ENCODE data around the gene LRRD1. TPM values are rescaled to one million over a fixed set of nuclear protein-coding genes. Genes with fewer than 3 reads are reported as not detected.

The LRRD1 gene
- total RNA-seq, 1 experiment from 2014 or later: not detected

DNA sequence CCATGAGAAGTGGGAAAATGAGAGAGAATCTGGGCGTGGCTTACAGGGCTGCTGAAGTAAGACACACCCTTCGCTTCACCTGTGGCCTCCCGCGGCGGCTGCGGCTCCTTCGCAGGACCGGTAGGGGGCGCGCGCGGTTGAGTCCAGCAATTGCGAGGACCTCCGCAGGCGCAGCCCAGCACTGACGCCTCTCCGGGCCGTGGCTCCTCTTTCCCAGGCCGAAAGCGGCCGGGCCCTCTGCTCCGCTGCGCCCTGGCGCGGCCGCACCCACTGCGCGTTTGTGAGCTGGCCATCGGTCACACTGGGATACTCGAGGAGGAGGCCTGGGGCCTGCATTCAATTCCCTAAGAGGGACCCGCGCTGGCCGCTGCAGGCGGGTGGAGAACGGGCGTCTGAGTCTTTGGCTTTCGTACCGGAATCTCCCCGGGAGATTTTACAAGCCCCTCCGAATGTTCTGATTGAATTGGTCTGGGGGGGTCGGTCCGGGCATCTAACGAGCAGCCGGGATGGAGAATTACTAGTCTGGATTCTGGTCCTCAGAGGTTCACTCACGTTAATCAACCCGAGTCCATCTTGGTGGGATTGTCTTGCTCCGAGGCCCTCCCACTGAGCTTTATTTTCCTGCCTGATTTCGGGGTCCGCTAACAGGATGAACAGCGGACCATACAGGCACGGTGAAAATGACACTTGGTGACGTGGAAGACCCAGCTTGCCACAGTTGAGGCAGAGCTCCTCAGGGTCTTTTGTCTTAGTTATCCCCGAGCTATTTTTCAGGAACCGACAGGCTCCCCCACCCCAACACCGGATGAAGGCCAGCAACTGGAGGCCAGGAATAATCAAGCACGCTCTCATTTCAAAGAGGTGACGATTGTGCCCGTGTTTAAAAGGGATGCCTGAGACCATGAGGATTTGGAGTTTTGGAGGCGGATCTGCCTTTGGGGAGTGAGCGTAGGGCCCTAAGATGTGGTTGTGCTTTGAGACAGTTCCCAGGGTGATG is at the start of gene LRRD1 (continued):
- TF ChIP-seq ZNF219 (CRISPR knock-in tag; IDR thresholded peaks at IDR 0.05; ENCODE audit: borderline replicate concordance) (no peak), FOXK1 (CRISPR knock-in tag; IDR thresholded peaks at IDR 0.05) (no peak; the same call in 1 of the 2 replicates), ETV6 (CRISPR knock-in tag; IDR thresholded peaks at IDR 0.05) (peak; percentile 78; the same call in 1 of the 2 replicates), TEAD4 (CRISPR knock-in tag; IDR thresholded peaks at IDR 0.05) (no peak), ZNF671 (CRISPR knock-in tag; IDR thresholded peaks at IDR 0.05) (no peak), TCF7 (CRISPR knock-in tag; IDR thresholded peaks at IDR 0.05; ENCODE audit: low read depth) (no peak), SMAD4 (CRISPR knock-in tag; IDR thresholded peaks at IDR 0.05) (no peak), NFE2L1 (CRISPR knock-in tag; IDR thresholded peaks at IDR 0.05) (no peak), KAT7 (CRISPR knock-in tag; IDR thresholded peaks at IDR 0.05; ENCODE audit: borderline replicate concordance) (no peak), CBFB (CRISPR knock-in tag; IDR thresholded peaks at IDR 0.05; ENCODE audit: low read depth) (no peak), MXD4 (CRISPR knock-in tag; IDR thresholded peaks at IDR 0.05; ENCODE audit: borderline replicate concordance) (no peak), ZNF423 (CRISPR knock-in tag; IDR thresholded peaks at IDR 0.05) (no peak; the same call in 1 of the 2 replicates), ZNF416 (CRISPR knock-in tag; IDR thresholded peaks at IDR 0.05) (no peak), ZNF121 (CRISPR knock-in tag; IDR thresholded peaks at IDR 0.05) (no peak), TP53 (CRISPR knock-in tag; IDR thresholded peaks at IDR 0.05) (0 out of 2 replicates have a peak, but pooled peaks have one; percentile 38), ZNF232 (CRISPR knock-in tag; IDR thresholded peaks at IDR 0.05) (no peak), FOXP1 (CRISPR knock-in tag; IDR thresholded peaks at IDR 0.05; ENCODE audit: borderline replicate concordance) (no peak), NR1H2 (CRISPR knock-in tag; IDR thresholded peaks at IDR 0.05) (no peak)
- TF ChIP-seq, protein P1, sequence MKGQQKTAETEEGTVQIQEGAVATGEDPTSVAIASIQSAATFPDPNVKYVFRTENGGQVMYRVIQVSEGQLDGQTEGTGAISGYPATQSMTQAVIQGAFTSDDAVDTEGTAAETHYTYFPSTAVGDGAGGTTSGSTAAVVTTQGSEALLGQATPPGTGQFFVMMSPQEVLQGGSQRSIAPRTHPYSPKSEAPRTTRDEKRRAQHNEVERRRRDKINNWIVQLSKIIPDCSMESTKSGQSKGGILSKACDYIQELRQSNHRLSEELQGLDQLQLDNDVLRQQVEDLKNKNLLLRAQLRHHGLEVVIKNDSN (CRISPR knock-in tag; IDR thresholded peaks at IDR 0.05): no peak
- TF ChIP-seq, protein P2, sequence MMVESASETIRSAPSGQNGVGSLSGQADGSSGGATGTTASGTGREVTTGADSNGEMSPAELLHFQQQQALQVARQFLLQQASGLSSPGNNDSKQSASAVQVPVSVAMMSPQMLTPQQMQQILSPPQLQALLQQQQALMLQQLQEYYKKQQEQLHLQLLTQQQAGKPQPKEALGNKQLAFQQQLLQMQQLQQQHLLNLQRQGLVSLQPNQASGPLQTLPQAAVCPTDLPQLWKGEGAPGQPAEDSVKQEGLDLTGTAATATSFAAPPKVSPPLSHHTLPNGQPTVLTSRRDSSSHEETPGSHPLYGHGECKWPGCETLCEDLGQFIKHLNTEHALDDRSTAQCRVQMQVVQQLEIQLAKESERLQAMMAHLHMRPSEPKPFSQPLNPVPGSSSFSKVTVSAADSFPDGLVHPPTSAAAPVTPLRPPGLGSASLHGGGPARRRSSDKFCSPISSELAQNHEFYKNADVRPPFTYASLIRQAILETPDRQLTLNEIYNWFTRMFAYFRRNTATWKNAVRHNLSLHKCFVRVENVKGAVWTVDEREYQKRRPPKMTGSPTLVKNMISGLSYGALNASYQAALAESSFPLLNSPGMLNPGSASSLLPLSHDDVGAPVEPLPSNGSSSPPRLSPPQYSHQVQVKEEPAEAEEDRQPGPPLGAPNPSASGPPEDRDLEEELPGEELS (CRISPR knock-in tag; IDR thresholded peaks at IDR 0.05): 0 out of 2 replicates have a peak, but pooled peaks have one; percentile 12
- TF ChIP-seq, protein P3, sequence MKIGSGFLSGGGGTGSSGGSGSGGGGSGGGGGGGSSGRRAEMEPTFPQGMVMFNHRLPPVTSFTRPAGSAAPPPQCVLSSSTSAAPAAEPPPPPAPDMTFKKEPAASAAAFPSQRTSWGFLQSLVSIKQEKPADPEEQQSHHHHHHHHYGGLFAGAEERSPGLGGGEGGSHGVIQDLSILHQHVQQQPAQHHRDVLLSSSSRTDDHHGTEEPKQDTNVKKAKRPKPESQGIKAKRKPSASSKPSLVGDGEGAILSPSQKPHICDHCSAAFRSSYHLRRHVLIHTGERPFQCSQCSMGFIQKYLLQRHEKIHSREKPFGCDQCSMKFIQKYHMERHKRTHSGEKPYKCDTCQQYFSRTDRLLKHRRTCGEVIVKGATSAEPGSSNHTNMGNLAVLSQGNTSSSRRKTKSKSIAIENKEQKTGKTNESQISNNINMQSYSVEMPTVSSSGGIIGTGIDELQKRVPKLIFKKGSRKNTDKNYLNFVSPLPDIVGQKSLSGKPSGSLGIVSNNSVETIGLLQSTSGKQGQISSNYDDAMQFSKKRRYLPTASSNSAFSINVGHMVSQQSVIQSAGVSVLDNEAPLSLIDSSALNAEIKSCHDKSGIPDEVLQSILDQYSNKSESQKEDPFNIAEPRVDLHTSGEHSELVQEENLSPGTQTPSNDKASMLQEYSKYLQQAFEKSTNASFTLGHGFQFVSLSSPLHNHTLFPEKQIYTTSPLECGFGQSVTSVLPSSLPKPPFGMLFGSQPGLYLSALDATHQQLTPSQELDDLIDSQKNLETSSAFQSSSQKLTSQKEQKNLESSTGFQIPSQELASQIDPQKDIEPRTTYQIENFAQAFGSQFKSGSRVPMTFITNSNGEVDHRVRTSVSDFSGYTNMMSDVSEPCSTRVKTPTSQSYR (CRISPR knock-in tag; IDR thresholded peaks at IDR 0.05): no peak
- TF ChIP-seq, protein P4, sequence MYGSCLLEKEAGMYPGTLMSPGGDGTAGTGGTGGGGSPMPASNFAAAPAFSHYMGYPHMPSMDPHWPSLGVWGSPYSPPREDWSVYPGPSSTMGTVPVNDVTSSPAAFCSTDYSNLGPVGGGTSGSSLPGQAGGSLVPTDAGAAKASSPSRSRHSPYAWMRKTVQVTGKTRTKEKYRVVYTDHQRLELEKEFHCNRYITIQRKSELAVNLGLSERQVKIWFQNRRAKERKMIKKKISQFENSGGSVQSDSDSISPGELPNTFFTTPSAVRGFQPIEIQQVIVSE (CRISPR knock-in tag; IDR thresholded peaks at IDR 0.05; ENCODE audit: borderline replicate concordance): no peak
- TF ChIP-seq, protein P5, sequence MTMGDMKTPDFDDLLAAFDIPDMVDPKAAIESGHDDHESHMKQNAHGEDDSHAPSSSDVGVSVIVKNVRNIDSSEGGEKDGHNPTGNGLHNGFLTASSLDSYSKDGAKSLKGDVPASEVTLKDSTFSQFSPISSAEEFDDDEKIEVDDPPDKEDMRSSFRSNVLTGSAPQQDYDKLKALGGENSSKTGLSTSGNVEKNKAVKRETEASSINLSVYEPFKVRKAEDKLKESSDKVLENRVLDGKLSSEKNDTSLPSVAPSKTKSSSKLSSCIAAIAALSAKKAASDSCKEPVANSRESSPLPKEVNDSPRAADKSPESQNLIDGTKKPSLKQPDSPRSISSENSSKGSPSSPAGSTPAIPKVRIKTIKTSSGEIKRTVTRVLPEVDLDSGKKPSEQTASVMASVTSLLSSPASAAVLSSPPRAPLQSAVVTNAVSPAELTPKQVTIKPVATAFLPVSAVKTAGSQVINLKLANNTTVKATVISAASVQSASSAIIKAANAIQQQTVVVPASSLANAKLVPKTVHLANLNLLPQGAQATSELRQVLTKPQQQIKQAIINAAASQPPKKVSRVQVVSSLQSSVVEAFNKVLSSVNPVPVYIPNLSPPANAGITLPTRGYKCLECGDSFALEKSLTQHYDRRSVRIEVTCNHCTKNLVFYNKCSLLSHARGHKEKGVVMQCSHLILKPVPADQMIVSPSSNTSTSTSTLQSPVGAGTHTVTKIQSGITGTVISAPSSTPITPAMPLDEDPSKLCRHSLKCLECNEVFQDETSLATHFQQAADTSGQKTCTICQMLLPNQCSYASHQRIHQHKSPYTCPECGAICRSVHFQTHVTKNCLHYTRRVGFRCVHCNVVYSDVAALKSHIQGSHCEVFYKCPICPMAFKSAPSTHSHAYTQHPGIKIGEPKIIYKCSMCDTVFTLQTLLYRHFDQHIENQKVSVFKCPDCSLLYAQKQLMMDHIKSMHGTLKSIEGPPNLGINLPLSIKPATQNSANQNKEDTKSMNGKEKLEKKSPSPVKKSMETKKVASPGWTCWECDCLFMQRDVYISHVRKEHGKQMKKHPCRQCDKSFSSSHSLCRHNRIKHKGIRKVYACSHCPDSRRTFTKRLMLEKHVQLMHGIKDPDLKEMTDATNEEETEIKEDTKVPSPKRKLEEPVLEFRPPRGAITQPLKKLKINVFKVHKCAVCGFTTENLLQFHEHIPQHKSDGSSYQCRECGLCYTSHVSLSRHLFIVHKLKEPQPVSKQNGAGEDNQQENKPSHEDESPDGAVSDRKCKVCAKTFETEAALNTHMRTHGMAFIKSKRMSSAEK (CRISPR knock-in tag; IDR thresholded peaks at IDR 0.05; ENCODE audit: borderline replicate concordance): no peak
- TF ChIP-seq, protein P6, sequence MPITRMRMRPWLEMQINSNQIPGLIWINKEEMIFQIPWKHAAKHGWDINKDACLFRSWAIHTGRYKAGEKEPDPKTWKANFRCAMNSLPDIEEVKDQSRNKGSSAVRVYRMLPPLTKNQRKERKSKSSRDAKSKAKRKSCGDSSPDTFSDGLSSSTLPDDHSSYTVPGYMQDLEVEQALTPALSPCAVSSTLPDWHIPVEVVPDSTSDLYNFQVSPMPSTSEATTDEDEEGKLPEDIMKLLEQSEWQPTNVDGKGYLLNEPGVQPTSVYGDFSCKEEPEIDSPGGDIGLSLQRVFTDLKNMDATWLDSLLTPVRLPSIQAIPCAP (CRISPR knock-in tag; IDR thresholded peaks at IDR 0.05): no peak
- TF ChIP-seq, protein P7, sequence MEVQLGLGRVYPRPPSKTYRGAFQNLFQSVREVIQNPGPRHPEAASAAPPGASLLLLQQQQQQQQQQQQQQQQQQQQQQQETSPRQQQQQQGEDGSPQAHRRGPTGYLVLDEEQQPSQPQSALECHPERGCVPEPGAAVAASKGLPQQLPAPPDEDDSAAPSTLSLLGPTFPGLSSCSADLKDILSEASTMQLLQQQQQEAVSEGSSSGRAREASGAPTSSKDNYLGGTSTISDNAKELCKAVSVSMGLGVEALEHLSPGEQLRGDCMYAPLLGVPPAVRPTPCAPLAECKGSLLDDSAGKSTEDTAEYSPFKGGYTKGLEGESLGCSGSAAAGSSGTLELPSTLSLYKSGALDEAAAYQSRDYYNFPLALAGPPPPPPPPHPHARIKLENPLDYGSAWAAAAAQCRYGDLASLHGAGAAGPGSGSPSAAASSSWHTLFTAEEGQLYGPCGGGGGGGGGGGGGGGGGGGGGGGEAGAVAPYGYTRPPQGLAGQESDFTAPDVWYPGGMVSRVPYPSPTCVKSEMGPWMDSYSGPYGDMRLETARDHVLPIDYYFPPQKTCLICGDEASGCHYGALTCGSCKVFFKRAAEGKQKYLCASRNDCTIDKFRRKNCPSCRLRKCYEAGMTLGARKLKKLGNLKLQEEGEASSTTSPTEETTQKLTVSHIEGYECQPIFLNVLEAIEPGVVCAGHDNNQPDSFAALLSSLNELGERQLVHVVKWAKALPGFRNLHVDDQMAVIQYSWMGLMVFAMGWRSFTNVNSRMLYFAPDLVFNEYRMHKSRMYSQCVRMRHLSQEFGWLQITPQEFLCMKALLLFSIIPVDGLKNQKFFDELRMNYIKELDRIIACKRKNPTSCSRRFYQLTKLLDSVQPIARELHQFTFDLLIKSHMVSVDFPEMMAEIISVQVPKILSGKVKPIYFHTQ (CRISPR knock-in tag; IDR thresholded peaks at IDR 0.05): no peak
